Measurements from ENCODE around the gene GATB.
"Not testable (repeated sequence)": the region's sequence is repeated elsewhere in the genome, so short reads cannot be mapped to it uniquely, and the experiment has no call there.

Gene GATB

GRCh38 chr4:151736852-151737251 lies 24.0 kb downstream of the GATB start:
- intact Hi-C loops (cut with DNase I); DNase-seq: not testable (repeated sequence)

GRCh38 chr4:151736361-151736760 lies 24.4 kb downstream of the GATB start:
- no peak for DNase-seq
- intact Hi-C loops (cut with DNase I), result no loop called here

- DNase-seq; intact Hi-C loops (cut with DNase I): not testable (repeated sequence)
Measured at GRCh38 chr4:151731670-151732069, 29.1 kb downstream of the GATB start.

- intact Hi-C loops (cut with DNase I), result no loop called here
- DNase-seq, result no peak
Measured at GRCh38 chr4:151729731-151730559, 30.9 kb downstream of the GATB start.

GRCh38 chr4:151728679-151729078 lies 32.1 kb downstream of the GATB start:
- DNase-seq, result no peak
- intact Hi-C loops (cut with DNase I), result no loop called here

- intact Hi-C loops (cut with DNase I), result no loop called here
- DNase-seq, result no peak
Measured at GRCh38 chr4:151728006-151728405, 32.8 kb downstream of the GATB start.

GRCh38 chr4:151727365-151727764 lies 33.4 kb downstream of the GATB start:
- intact Hi-C loops (cut with DNase I), result no loop called here

GRCh38 chr4:151725087-151725486 lies 35.7 kb downstream of the GATB start:
- no peak for DNase-seq
- intact Hi-C loops (cut with DNase I), result no loop called here

More at GRCh38 chr4:151727365-151727764, 33.4 kb downstream of the GATB start:
- DNase-seq, result no peak

- DNase-seq, result no peak
- intact Hi-C loops (cut with DNase I), result no loop called here
Measured at GRCh38 chr4:151721916-151722315, 38.9 kb downstream of the GATB start.

- intact Hi-C loops (cut with DNase I), result no loop called here
- DNase-seq, result no peak
Measured at GRCh38 chr4:151721466-151721865, 39.3 kb downstream of the GATB start.

GRCh38 chr4:151719956-151720334 lies 40.9 kb downstream of the GATB start:
- intact Hi-C loops (cut with DNase I), result loop anchor here (5.0 to 10.0 kb wide), 2 partner anchors 42 to 305 kb away; partner anchors contain the start of gene GATB
- no peak for DNase-seq

GRCh38 chr4:151718984-151719955 lies 41.5 kb downstream of the GATB start:
- DNase-seq, result peak in 7 of 10 donors; percentile 19 to 90 (median 52)
- intact Hi-C loops (cut with DNase I), result loop anchor here (5.0 to 10.0 kb wide), 2 partner anchors 43 to 306 kb away; partner anchors contain the start of gene GATB

GRCh38 chr4:151717909-151718628 lies 42.7 kb downstream of the GATB start:
- intact Hi-C loops (cut with DNase I), result loop anchor here (5.0 to 10.0 kb wide), 2 partner anchors 44 to 307 kb away; partner anchors contain the start of gene GATB
- no peak for DNase-seq

GRCh38 chr4:151717314-151717713 lies 43.5 kb downstream of the GATB start:
- intact Hi-C loops (cut with DNase I), result loop anchor here (5.0 to 10.0 kb wide), 2 partner anchors 45 to 307 kb away; partner anchors contain the start of gene GATB
- peak in 3 of 10 donors; percentile 35 to 59 (median 47) for DNase-seq

- intact Hi-C loops (cut with DNase I), result loop anchor here (5.0 to 10.0 kb wide), 2 partner anchors 46 to 308 kb away; partner anchors contain the start of gene GATB
- no peak for DNase-seq
Measured at GRCh38 chr4:151716324-151716723, 44.5 kb downstream of the GATB start.

GRCh38 chr4:151715881-151716280 lies 44.9 kb downstream of the GATB start:
- intact Hi-C loops (cut with DNase I), result loop anchor here (5.0 to 10.0 kb wide), 2 partner anchors 46 to 309 kb away; partner anchors contain the start of gene GATB
- no peak for DNase-seq

GRCh38 chr4:151712777-151713176 lies 48.0 kb downstream of the GATB start:
- no peak for DNase-seq
- intact Hi-C loops (cut with DNase I), result loop anchor here (10.0 kb wide), 1 partner anchor 312 kb away; no protein-coding TSS in a partner anchor

GRCh38 chr4:151711646-151712045 lies 49.2 kb downstream of the GATB start:
- intact Hi-C loops (cut with DNase I), result loop anchor here (10.0 kb wide), 1 partner anchor 313 kb away; no protein-coding TSS in a partner anchor
- no peak for DNase-seq

- DNase-seq, result no peak
- intact Hi-C loops (cut with DNase I), result no loop called here
Measured at GRCh38 chr4:151709587-151709986, 51.2 kb downstream of the GATB start.

- intact Hi-C loops (cut with DNase I), result no loop called here
- DNase-seq, result no peak
Measured at GRCh38 chr4:151709071-151709470, 51.7 kb downstream of the GATB start.

Measured in posterior cingulate gyrus (tissue), 11 donors.